GM12878 (cell line): ENCODE results near the gene CAPS. TPM values are rescaled to one million over a fixed set of nuclear protein-coding genes. Genes with fewer than 3 reads are reported as not detected.

Experiments used
- polyA plus RNA-seq, 11 experiments: library from polyadenylated mRNA; depleted of rRNA in 4 of 11; unstranded in 6 of 11; stranded (reverse) in 5 of 11; fragments of >200 nt; fragmentation: Nextera tagmentation in 4 of 11; fragmentation: Illumina TruSeq in 1 of 11; extraction: Ambion mirVana in 4 of 11; extraction: Trizol in 1 of 11; gene quantifications; 1 replicate in 1 of 11; 2 replicates in 10 of 11; pipeline versions ENCODE4 v1.2.1 to v1.2.3, GENCODE V29; 2011 to 2016; ENCODE audit warnings: inconsistent platforms in 2 of 11, missing spikeins in 2 of 11, low read depth in 1 of 11
- total RNA-seq, 4 experiments: library from RNA; depleted of rRNA in 3 of 4; stranded (reverse); fragments of >200 nt in 3 of 4; fragmentation: Illumina TruSeq in 1 of 4; extraction: Trizol in 1 of 4; gene quantifications; 2 replicates each; pipeline versions ENCODE4 v1.2.1 to v1.2.3, GENCODE V29; 2013 to 2021

CAPS gene
- total and polyA plus RNA-seq, 10 of the 15 experiments (the other 5 are each of a cell fraction or from before 2014, with no cell fraction given): 0.09 to 6.9 (median 2.9) TPM

Other genes starting within 250 kb of the CAPS start
Only the 7 nearest of the 16 such genes appear.
- gene NRTN, start 109.2 kb upstream of the CAPS start, total RNA-seq (2014; rRNA removed): not detected in 2 replicates
- not detected in 2 replicates for gene NRTN, start 109.2 kb upstream of the CAPS start, total RNA-seq (2014; rRNA removed; fragmentation: Illumina TruSeq; extraction: Trizol)
- not detected in 2 replicates for gene NRTN, start 109.2 kb upstream of the CAPS start, total RNA-seq (2021)
- gene NRTN, start 109.2 kb upstream of the CAPS start, polyA plus RNA-seq (2011; rRNA removed): not detected in 2 replicates
- gene NRTN, start 109.2 kb upstream of the CAPS start, polyA plus RNA-seq (2014; fragmentation: Illumina TruSeq; extraction: Trizol): not detected in 2 replicates
- not detected for gene NRTN, start 109.2 kb upstream of the CAPS start, polyA plus RNA-seq (2014; fragmentation: Nextera tagmentation; extraction: Ambion mirVana)
- gene NRTN, start 109.2 kb upstream of the CAPS start, polyA plus RNA-seq (2014; rRNA removed): 0.28 TPM in 1 of 2 replicates, not detected in the other
- gene NRTN, start 109.2 kb upstream of the CAPS start, polyA plus RNA-seq (2016; fragmentation: Nextera tagmentation; extraction: Ambion mirVana): not detected
- not detected in 2 replicates for gene FUT6, start 74.6 kb upstream of the CAPS start, total RNA-seq (2014; rRNA removed)
- not detected in 2 replicates for gene FUT6, start 74.6 kb upstream of the CAPS start, total RNA-seq (2014; rRNA removed; fragmentation: Illumina TruSeq; extraction: Trizol)
- gene FUT6, start 74.6 kb upstream of the CAPS start, total RNA-seq (2021): not detected in 2 replicates
- gene FUT6, start 74.6 kb upstream of the CAPS start, polyA plus RNA-seq (2011; rRNA removed): not detected in 2 replicates
- gene FUT6, start 74.6 kb upstream of the CAPS start, polyA plus RNA-seq (2014; fragmentation: Illumina TruSeq; extraction: Trizol): not detected in 2 replicates
- not detected for gene FUT6, start 74.6 kb upstream of the CAPS start, polyA plus RNA-seq (2014; fragmentation: Nextera tagmentation; extraction: Ambion mirVana)
- gene FUT6, start 74.6 kb upstream of the CAPS start, polyA plus RNA-seq (2014; rRNA removed): not detected in 2 replicates
- not detected for gene FUT6, start 74.6 kb upstream of the CAPS start, polyA plus RNA-seq (2016; fragmentation: Nextera tagmentation; extraction: Ambion mirVana)
- not detected in 2 replicates for gene FUT3, start 62.8 kb upstream of the CAPS start, total RNA-seq (2014; rRNA removed)
- gene FUT3, start 62.8 kb upstream of the CAPS start, total RNA-seq (2014; rRNA removed; fragmentation: Illumina TruSeq; extraction: Trizol): not detected in 2 replicates
- 0.31 TPM in 1 of 2 replicates, not detected in the other for gene FUT3, start 62.8 kb upstream of the CAPS start, total RNA-seq (2021)
- gene FUT3, start 62.8 kb upstream of the CAPS start, polyA plus RNA-seq (2011; rRNA removed): not detected in 2 replicates
- 0.07 TPM in 1 of 2 replicates, not detected in the other for gene FUT3, start 62.8 kb upstream of the CAPS start, polyA plus RNA-seq (2014; fragmentation: Illumina TruSeq; extraction: Trizol)
- not detected for gene FUT3, start 62.8 kb upstream of the CAPS start, polyA plus RNA-seq (2014; fragmentation: Nextera tagmentation; extraction: Ambion mirVana)
- 0.04 and 0.10 TPM in 2 replicates for gene FUT3, start 62.8 kb upstream of the CAPS start, polyA plus RNA-seq (2014; rRNA removed)
- not detected for gene FUT3, start 62.8 kb upstream of the CAPS start, polyA plus RNA-seq (2016; fragmentation: Nextera tagmentation; extraction: Ambion mirVana)
- gene FUT5, start 43.7 kb upstream of the CAPS start, total RNA-seq (2014; rRNA removed): not detected in 2 replicates
- not detected in 2 replicates for gene FUT5, start 43.7 kb upstream of the CAPS start, total RNA-seq (2014; rRNA removed; fragmentation: Illumina TruSeq; extraction: Trizol)
- not detected in 2 replicates for gene FUT5, start 43.7 kb upstream of the CAPS start, total RNA-seq (2021)
- not detected in 2 replicates for gene FUT5, start 43.7 kb upstream of the CAPS start, polyA plus RNA-seq (2011; rRNA removed)
- not detected in 2 replicates for gene FUT5, start 43.7 kb upstream of the CAPS start, polyA plus RNA-seq (2014; fragmentation: Illumina TruSeq; extraction: Trizol)
- gene FUT5, start 43.7 kb upstream of the CAPS start, polyA plus RNA-seq (2014; fragmentation: Nextera tagmentation; extraction: Ambion mirVana): not detected
- gene FUT5, start 43.7 kb upstream of the CAPS start, polyA plus RNA-seq (2014; rRNA removed): not detected in 2 replicates
- not detected for gene FUT5, start 43.7 kb upstream of the CAPS start, polyA plus RNA-seq (2016; fragmentation: Nextera tagmentation; extraction: Ambion mirVana)
- 326 and 388 TPM in 2 replicates for gene NDUFA11, start 10.5 kb upstream of the CAPS start, total RNA-seq (2014; rRNA removed)
- 164 and 181 TPM in 2 replicates for gene NDUFA11, start 10.5 kb upstream of the CAPS start, total RNA-seq (2014; rRNA removed; fragmentation: Illumina TruSeq; extraction: Trizol)
- 306 and 309 TPM in 2 replicates for gene NDUFA11, start 10.5 kb upstream of the CAPS start, total RNA-seq (2021)
- gene NDUFA11, start 10.5 kb upstream of the CAPS start, polyA plus RNA-seq (2011; rRNA removed): 24.8 and 108 TPM in 2 replicates
- gene NDUFA11, start 10.5 kb upstream of the CAPS start, polyA plus RNA-seq (2014; fragmentation: Illumina TruSeq; extraction: Trizol): 24.2 and 170 TPM in 2 replicates
- 100 to 1,000 TPM; 239 to 270 TPM for gene NDUFA11, start 10.5 kb upstream of the CAPS start, polyA plus RNA-seq (2014; fragmentation: Nextera tagmentation; extraction: Ambion mirVana)
- 343 and 398 TPM in 2 replicates for gene NDUFA11, start 10.5 kb upstream of the CAPS start, polyA plus RNA-seq (2014; rRNA removed)
- 100 to 1,000 TPM; 596 to 600 TPM for gene NDUFA11, start 10.5 kb upstream of the CAPS start, polyA plus RNA-seq (2016; fragmentation: Nextera tagmentation; extraction: Ambion mirVana)
- gene VMAC, start 9.4 kb upstream of the CAPS start, total RNA-seq (2014; rRNA removed): 5.8 and 6.5 TPM in 2 replicates
- gene VMAC, start 9.4 kb upstream of the CAPS start, total RNA-seq (2014; rRNA removed; fragmentation: Illumina TruSeq; extraction: Trizol): 2.8 and 2.9 TPM in 2 replicates
- gene VMAC, start 9.4 kb upstream of the CAPS start, total RNA-seq (2021): 3.2 and 3.7 TPM in 2 replicates
- 1.3 and 1.4 TPM in 2 replicates for gene VMAC, start 9.4 kb upstream of the CAPS start, polyA plus RNA-seq (2011; rRNA removed)
- 1.1 and 2.0 TPM in 2 replicates for gene VMAC, start 9.4 kb upstream of the CAPS start, polyA plus RNA-seq (2014; fragmentation: Illumina TruSeq; extraction: Trizol)
- gene VMAC, start 9.4 kb upstream of the CAPS start, polyA plus RNA-seq (2014; fragmentation: Nextera tagmentation; extraction: Ambion mirVana): under 1 TPM; 0.18 to 0.27 TPM
- 6.8 and 7.3 TPM in 2 replicates for gene VMAC, start 9.4 kb upstream of the CAPS start, polyA plus RNA-seq (2014; rRNA removed)
- 1 to 10 TPM; 1.5 to 1.6 TPM for gene VMAC, start 9.4 kb upstream of the CAPS start, polyA plus RNA-seq (2016; fragmentation: Nextera tagmentation; extraction: Ambion mirVana)
- 53.9 and 57.7 TPM in 2 replicates for gene RANBP3, start 63.9 kb downstream of the CAPS start, total RNA-seq (2014; rRNA removed)
- 55.3 and 56.9 TPM in 2 replicates for gene RANBP3, start 63.9 kb downstream of the CAPS start, total RNA-seq (2014; rRNA removed; fragmentation: Illumina TruSeq; extraction: Trizol)
- 73.4 and 76.6 TPM in 2 replicates for gene RANBP3, start 63.9 kb downstream of the CAPS start, total RNA-seq (2021)
- gene RANBP3, start 63.9 kb downstream of the CAPS start, polyA plus RNA-seq (2011; rRNA removed): 30.5 and 59.4 TPM in 2 replicates
- 37.9 and 60.6 TPM in 2 replicates for gene RANBP3, start 63.9 kb downstream of the CAPS start, polyA plus RNA-seq (2014; fragmentation: Illumina TruSeq; extraction: Trizol)
- 1 to 10 TPM; 1.1 to 1.2 TPM for gene RANBP3, start 63.9 kb downstream of the CAPS start, polyA plus RNA-seq (2014; fragmentation: Nextera tagmentation; extraction: Ambion mirVana)
- gene RANBP3, start 63.9 kb downstream of the CAPS start, polyA plus RNA-seq (2014; rRNA removed): 81.6 and 91.1 TPM in 2 replicates
- 10 to 100 TPM; 61.0 to 63.3 TPM for gene RANBP3, start 63.9 kb downstream of the CAPS start, polyA plus RNA-seq (2016; fragmentation: Nextera tagmentation; extraction: Ambion mirVana)